ENCODE data around the gene FHIT.
A peak's percentile ranks its signal among the peaks of the same experiment; 100 is the strongest.

The FHIT gene

DNA sequence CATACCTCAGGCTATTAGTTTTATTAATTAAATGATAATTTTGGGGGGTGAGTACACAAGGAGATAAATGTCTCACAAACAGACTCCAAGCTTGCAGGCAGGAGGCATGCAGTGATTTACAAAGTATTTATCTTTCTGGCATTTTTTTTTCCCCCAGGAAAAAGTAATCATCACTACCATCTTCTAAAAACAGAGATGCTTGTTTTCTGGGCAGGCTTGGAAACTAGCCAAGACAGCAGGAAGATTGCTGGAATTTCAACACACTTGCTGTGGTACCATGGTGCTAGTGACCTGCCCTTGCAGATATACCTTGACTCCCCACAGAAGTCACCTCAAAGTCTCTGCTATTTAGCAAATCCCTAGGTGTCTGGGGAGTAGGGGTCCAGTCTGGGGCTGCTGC, 1468.6 kb downstream of the FHIT start:
- no peak overlapping the region for H2AK5ac ChIP-seq (ENCODE audit: low read length)
- H3K4me1 ChIP-seq (ENCODE audit: control insufficient read depth, low read depth, low read length): no peaks in the 10 kb centered on the region
- no peak for DNase-seq
- H3K23ac ChIP-seq (ENCODE audit: low read length): no peak overlapping the region
- no peak overlapping the region for H3K18ac ChIP-seq (ENCODE audit: low read length)
- H3K36me3 ChIP-seq (ENCODE audit: control insufficient read depth, insufficient read depth, low read length): no peaks in the 10 kb centered on the region
- H3K4me2 ChIP-seq (ENCODE audit: low read length): no peak overlapping the region
- no peak overlapping the region for H3K27ac ChIP-seq (ENCODE audit: low read depth, low read length)
- H3K27me3 ChIP-seq (ENCODE audit: insufficient read depth, low read length, poor library complexity): no peaks in the 10 kb centered on the region
- no peak overlapping the region for H2BK120ac ChIP-seq (ENCODE audit: low read depth, low read length)
- H3K9ac ChIP-seq (ENCODE audit: low read length): no peak overlapping the region
- no peak overlapping the region for H2BK15ac ChIP-seq (replicated peaks; ENCODE audit: low read depth)
- no peaks in the 10 kb centered on the region for H3K79me1 ChIP-seq (ENCODE audit: low read length)
- no peak overlapping the region for H4K5ac ChIP-seq (ENCODE audit: low read length)
- H3K56ac ChIP-seq (ENCODE audit: low read length): no peak overlapping the region
- H3K4ac ChIP-seq (ENCODE audit: low read depth, low read length): no peak overlapping the region
- no peaks in the 10 kb centered on the region for H3K79me2 ChIP-seq (ENCODE audit: control insufficient read depth, insufficient read depth, low read length)
- no peak overlapping the region for H3K4me3 ChIP-seq (ENCODE audit: low read length)
- H4K8ac ChIP-seq (ENCODE audit: low read depth, low read length): no peak overlapping the region
- H2BK5ac ChIP-seq (ENCODE audit: low read length): no peak overlapping the region

DNA sequence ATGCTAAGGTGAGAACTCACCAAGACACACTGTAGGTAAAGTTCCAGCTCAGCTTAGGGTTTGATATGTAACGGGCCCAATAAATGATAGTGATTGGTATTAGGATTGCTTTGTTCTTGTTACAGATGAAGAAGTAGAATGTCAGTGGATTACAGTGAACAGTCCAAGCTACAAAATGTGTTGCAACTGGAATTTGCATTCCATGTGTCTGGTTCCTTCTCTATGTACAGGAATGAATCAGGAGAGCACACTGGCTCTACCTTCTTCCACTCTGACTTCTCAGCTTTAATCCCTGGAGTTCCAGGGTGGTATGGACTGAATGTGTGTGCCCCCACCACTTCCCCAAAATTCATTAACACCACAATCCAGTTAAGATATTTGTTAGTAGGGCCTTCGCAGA, 1471.0 kb downstream of the FHIT start:
- WGBS (ENCODE audit: extremely low coverage, insufficient coverage, low lambda C conversion rate): no CpG with 5 or more reads among the region's 2 CpGs
- H3K4me2 ChIP-seq (ENCODE audit: low read length): no peak overlapping the region
- no peak overlapping the region for H3K4ac ChIP-seq (ENCODE audit: low read depth, low read length)
- no peak overlapping the region for H3K56ac ChIP-seq (ENCODE audit: low read length)
- no peaks in the 10 kb centered on the region for H3K79me2 ChIP-seq (ENCODE audit: control insufficient read depth, insufficient read depth, low read length)
- H3K4me3 ChIP-seq (ENCODE audit: low read length): no peak overlapping the region
- H3K23ac ChIP-seq (ENCODE audit: low read length): no peak overlapping the region
- no peak overlapping the region for H2BK120ac ChIP-seq (ENCODE audit: low read depth, low read length)
- no peak overlapping the region for H3K9ac ChIP-seq (ENCODE audit: low read length)
- H3K27me3 ChIP-seq (ENCODE audit: insufficient read depth, low read length, poor library complexity): no peaks in the 10 kb centered on the region
- H2BK5ac ChIP-seq (ENCODE audit: low read length): no peak overlapping the region
- H4K8ac ChIP-seq (ENCODE audit: low read depth, low read length): no peak overlapping the region
- no peak overlapping the region for H4K5ac ChIP-seq (ENCODE audit: low read length)
- DNase-seq: no peak
- H3K18ac ChIP-seq (ENCODE audit: low read length): no peak overlapping the region
- H3K79me1 ChIP-seq (ENCODE audit: low read length): no peaks in the 10 kb centered on the region
- H3K4me1 ChIP-seq (ENCODE audit: control insufficient read depth, low read depth, low read length): no peaks in the 10 kb centered on the region
- no peak overlapping the region for H3K27ac ChIP-seq (ENCODE audit: low read depth, low read length)
- no peak overlapping the region for H2BK15ac ChIP-seq (replicated peaks; ENCODE audit: low read depth)
- H3K36me3 ChIP-seq (ENCODE audit: control insufficient read depth, insufficient read depth, low read length): no peaks in the 10 kb centered on the region
- H2AK5ac ChIP-seq (ENCODE audit: low read length): no peak overlapping the region

DNA sequence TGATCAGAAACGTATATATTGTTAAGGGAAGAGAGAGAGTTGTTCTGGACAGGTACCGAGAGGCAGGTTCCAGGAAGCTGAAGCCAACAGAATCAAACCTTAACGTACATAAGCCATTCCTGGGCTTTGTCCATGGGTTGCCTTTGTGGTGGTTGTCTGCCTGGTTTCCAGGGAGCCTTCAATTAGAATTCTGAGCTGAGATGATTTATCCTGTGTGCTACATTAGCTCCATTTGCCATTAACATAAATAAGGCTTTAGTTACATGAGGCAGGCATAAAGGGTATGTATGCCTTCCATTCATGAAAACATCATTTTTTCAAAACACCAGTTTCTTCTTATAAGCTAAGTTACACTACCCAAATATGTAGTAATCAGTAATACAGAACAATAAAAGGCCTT, 1472.0 kb downstream of the FHIT start:
- H2BK120ac ChIP-seq (ENCODE audit: low read depth, low read length): no peak overlapping the region
- H3K79me2 ChIP-seq (ENCODE audit: control insufficient read depth, insufficient read depth, low read length): no peaks in the 10 kb centered on the region
- no peak overlapping the region for H2BK15ac ChIP-seq (replicated peaks; ENCODE audit: low read depth)
- H3K27me3 ChIP-seq (ENCODE audit: insufficient read depth, low read length, poor library complexity): no peaks in the 10 kb centered on the region
- H2BK5ac ChIP-seq (ENCODE audit: low read length): no peak overlapping the region
- H4K5ac ChIP-seq (ENCODE audit: low read length): no peak overlapping the region
- H3K4ac ChIP-seq (ENCODE audit: low read depth, low read length): no peak overlapping the region
- H3K27ac ChIP-seq (ENCODE audit: low read depth, low read length): no peak overlapping the region
- H3K79me1 ChIP-seq (ENCODE audit: low read length): no peaks in the 10 kb centered on the region
- no peak overlapping the region for H4K8ac ChIP-seq (ENCODE audit: low read depth, low read length)
- no peak overlapping the region for H3K4me3 ChIP-seq (ENCODE audit: low read length)
- H2AK5ac ChIP-seq (ENCODE audit: low read length): no peak overlapping the region
- no peak overlapping the region for H3K18ac ChIP-seq (ENCODE audit: low read length)
- H3K23ac ChIP-seq (ENCODE audit: low read length): no peak overlapping the region
- no peak overlapping the region for H3K9ac ChIP-seq (ENCODE audit: low read length)
- WGBS (ENCODE audit: extremely low coverage, insufficient coverage, low lambda C conversion rate): no CpG with 5 or more reads among the region's 3 CpGs
- no peaks in the 10 kb centered on the region for H3K4me1 ChIP-seq (ENCODE audit: control insufficient read depth, low read depth, low read length)
- DNase-seq: no peak
- H3K4me2 ChIP-seq (ENCODE audit: low read length): no peak overlapping the region
- H3K56ac ChIP-seq (ENCODE audit: low read length): no peak overlapping the region
- no peaks in the 10 kb centered on the region for H3K36me3 ChIP-seq (ENCODE audit: control insufficient read depth, insufficient read depth, low read length)

DNA sequence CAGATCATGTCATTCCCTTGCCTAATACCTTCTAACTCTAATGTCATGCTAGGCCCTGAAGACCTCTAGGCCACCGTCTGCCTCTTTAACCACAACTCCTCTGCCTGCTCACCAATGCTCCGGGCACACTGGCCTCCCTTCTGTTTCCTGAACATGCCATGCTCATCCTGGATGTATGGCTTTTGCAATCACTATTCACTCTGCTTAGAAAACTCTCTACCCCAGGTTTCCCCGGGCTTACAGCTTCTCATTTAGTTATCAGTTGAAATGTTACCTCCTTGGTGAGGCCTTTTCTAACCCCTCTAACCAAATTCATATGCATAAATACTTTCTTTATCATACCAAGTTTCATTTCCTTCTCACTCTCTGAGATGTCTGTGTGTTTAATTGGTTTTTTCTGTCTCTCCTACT, 1473.6 kb downstream of the FHIT start:
- no CpG with 5 or more reads among the region's 3 CpGs for WGBS (ENCODE audit: extremely low coverage, insufficient coverage, low lambda C conversion rate)
- Histone ChIP-seq H3K79me2 (ENCODE audit: control insufficient read depth, insufficient read depth, low read length) (no peaks in the 10 kb centered on the region), H3K4me1 (ENCODE audit: control insufficient read depth, low read depth, low read length) (no peaks in the 10 kb centered on the region), H3K9ac (ENCODE audit: low read length) (no peak overlapping the region), H3K4me2 (ENCODE audit: low read length) (no peak overlapping the region), H3K4me3 (ENCODE audit: low read length) (no peak overlapping the region), H2AK5ac (ENCODE audit: low read length) (no peak overlapping the region), H3K23ac (ENCODE audit: low read length) (no peak overlapping the region), H2BK15ac (replicated peaks; ENCODE audit: low read depth) (no peak overlapping the region), H3K27me3 (ENCODE audit: insufficient read depth, low read length, poor library complexity) (no peaks in the 10 kb centered on the region), H4K8ac (ENCODE audit: low read depth, low read length) (no peak overlapping the region), H3K18ac (ENCODE audit: low read length) (no peak overlapping the region), H3K4ac (ENCODE audit: low read depth, low read length) (no peak overlapping the region), H4K5ac (ENCODE audit: low read length) (no peak overlapping the region), H3K36me3 (ENCODE audit: control insufficient read depth, insufficient read depth, low read length) (no peaks in the 10 kb centered on the region), H3K27ac (ENCODE audit: low read depth, low read length) (no peak overlapping the region), H2BK120ac (ENCODE audit: low read depth, low read length) (no peak overlapping the region), H3K56ac (ENCODE audit: low read length) (no peak overlapping the region), H3K79me1 (ENCODE audit: low read length) (no peaks in the 10 kb centered on the region), H2BK5ac (ENCODE audit: low read length) (no peak overlapping the region)
- no peak for DNase-seq

DNA sequence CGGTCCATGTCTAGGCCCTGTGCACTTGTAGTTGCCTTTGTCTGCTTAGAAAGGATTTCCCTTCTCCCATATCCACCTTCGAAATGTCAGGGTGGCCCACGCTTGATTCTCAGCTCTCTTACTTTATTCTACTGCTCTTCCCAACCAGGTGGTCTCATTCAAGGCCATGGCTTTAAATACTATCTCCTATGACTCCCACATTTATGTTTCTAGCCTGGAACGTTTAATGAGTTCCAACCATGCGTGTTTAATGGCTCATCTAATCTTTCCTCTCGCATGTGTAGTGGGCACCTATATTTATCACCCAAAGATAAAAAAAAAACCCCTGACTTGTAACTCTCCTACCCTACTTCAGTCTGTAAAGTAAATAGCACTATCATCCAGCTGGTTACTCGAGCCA, 1474.2 kb downstream of the FHIT start:
- Histone ChIP-seq H3K79me2 (ENCODE audit: control insufficient read depth, insufficient read depth, low read length) (no peaks in the 10 kb centered on the region), H3K18ac (ENCODE audit: low read length) (no peak overlapping the region), H2BK5ac (ENCODE audit: low read length) (no peak overlapping the region), H3K27me3 (ENCODE audit: insufficient read depth, low read length, poor library complexity) (no peaks in the 10 kb centered on the region), H4K8ac (ENCODE audit: low read depth, low read length) (no peak overlapping the region), H3K9ac (ENCODE audit: low read length) (no peak overlapping the region), H3K36me3 (ENCODE audit: control insufficient read depth, insufficient read depth, low read length) (no peaks in the 10 kb centered on the region), H2BK15ac (replicated peaks; ENCODE audit: low read depth) (no peak overlapping the region), H3K27ac (ENCODE audit: low read depth, low read length) (no peak overlapping the region), H2AK5ac (ENCODE audit: low read length) (no peak overlapping the region), H3K4me3 (ENCODE audit: low read length) (no peak overlapping the region), H2BK120ac (ENCODE audit: low read depth, low read length) (no peak overlapping the region), H3K79me1 (ENCODE audit: low read length) (no peaks in the 10 kb centered on the region), H3K23ac (ENCODE audit: low read length) (peak overlapping the region; percentile 51), H3K4me1 (ENCODE audit: control insufficient read depth, low read depth, low read length) (no peaks in the 10 kb centered on the region), H3K56ac (ENCODE audit: low read length) (no peak overlapping the region), H4K5ac (ENCODE audit: low read length) (no peak overlapping the region), H3K4me2 (ENCODE audit: low read length) (no peak overlapping the region), H3K4ac (ENCODE audit: low read depth, low read length) (no peak overlapping the region)
- no CpG with 5 or more reads among the region's 7 CpGs for WGBS (ENCODE audit: extremely low coverage, insufficient coverage, low lambda C conversion rate)
- no peak for DNase-seq

DNA sequence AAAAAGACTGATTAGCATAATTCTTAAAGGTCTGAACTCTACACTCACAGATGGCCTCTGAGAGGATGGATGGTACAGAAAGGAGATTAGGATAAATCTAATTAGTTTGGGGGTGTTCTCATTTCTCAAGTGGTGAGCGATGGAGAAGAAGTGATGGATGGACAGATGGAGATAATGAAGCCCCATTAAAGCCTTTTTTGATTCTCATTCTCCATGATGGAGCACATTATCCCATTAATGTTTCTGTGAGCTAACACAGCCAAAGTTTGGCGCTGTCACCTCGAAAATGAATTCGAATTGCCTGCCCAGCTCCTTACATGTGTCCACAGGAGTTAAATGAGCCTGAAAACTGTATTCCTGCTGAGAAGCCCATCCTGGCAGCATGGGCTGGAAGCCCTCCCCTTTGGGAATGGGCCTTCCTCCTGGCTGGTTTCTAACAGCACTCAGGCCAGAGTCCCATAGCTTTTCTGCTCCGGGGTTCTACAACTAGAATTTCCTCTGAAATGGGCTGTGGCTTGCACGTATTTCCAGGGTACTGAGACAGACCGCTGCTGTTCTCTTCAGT, 1475.4 kb downstream of the FHIT start:
- no peak overlapping the region for H3K56ac ChIP-seq (ENCODE audit: low read length)
- H3K79me1 ChIP-seq (ENCODE audit: low read length): no peaks in the 10 kb centered on the region
- no peaks in the 10 kb centered on the region for H3K4me1 ChIP-seq (ENCODE audit: control insufficient read depth, low read depth, low read length)
- no peak overlapping the region for H3K4ac ChIP-seq (ENCODE audit: low read depth, low read length)
- no peak overlapping the region for H3K4me3 ChIP-seq (ENCODE audit: low read length)
- H4K5ac ChIP-seq (ENCODE audit: low read length): no peak overlapping the region
- no peak for DNase-seq
- H3K27ac ChIP-seq (ENCODE audit: low read depth, low read length): no peak overlapping the region
- H2BK15ac ChIP-seq (replicated peaks; ENCODE audit: low read depth): no peak overlapping the region
- no peak overlapping the region for H3K18ac ChIP-seq (ENCODE audit: low read length)
- no peak overlapping the region for H3K9ac ChIP-seq (ENCODE audit: low read length)
- no peak overlapping the region for H4K8ac ChIP-seq (ENCODE audit: low read depth, low read length)
- H3K36me3 ChIP-seq (ENCODE audit: control insufficient read depth, insufficient read depth, low read length): no peaks in the 10 kb centered on the region
- no peaks in the 10 kb centered on the region for H3K27me3 ChIP-seq (ENCODE audit: insufficient read depth, low read length, poor library complexity)
- no peak overlapping the region for H2BK5ac ChIP-seq (ENCODE audit: low read length)
- no CpG with 5 or more reads among the region's 7 CpGs for WGBS (ENCODE audit: extremely low coverage, insufficient coverage, low lambda C conversion rate)
- H3K23ac ChIP-seq (ENCODE audit: low read length): no peak overlapping the region
- no peak overlapping the region for H2AK5ac ChIP-seq (ENCODE audit: low read length)
- no peak overlapping the region for H2BK120ac ChIP-seq (ENCODE audit: low read depth, low read length)
- no peak overlapping the region for H3K4me2 ChIP-seq (ENCODE audit: low read length)
- no peaks in the 10 kb centered on the region for H3K79me2 ChIP-seq (ENCODE audit: control insufficient read depth, insufficient read depth, low read length)
